ENCODE data around the gene SRXN1.

DNA sequence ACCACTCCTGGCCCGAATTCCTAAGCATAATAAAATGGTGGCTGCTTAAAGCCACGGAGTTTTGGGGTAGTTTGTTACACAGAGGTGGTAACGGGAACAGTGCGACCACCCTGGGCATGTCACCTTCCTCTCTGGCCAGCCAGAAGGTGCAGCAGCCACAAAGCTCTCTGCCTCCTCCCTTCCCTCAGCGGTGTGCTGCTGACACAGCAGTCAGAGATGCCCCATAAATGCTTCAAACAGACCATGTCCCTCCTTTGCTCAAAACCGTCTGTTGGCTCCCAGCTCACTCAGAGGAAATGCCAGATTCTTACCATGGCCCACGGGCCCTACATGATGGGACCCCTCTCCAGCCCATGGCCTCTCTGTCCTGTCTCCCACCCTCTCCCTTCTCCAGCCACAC is 30.8 kb downstream of the SRXN1 start:
- TF ChIP-seq SUZ12 (IDR thresholded peaks at IDR 0.05) = no peak
- TF ChIP-seq L3MBTL2 (conservative IDR thresholded peaks at IDR 0.05) = no peak
- TF ChIP-seq FOXA1 (IDR thresholded peaks at IDR 0.05) = no peak
- TF ChIP-seq NFRKB (IDR thresholded peaks at IDR 0.05) = no peak
- no peak for TF ChIP-seq CTBP1 (IDR thresholded peaks at IDR 0.05; ENCODE audit: borderline replicate concordance)
- TF ChIP-seq ZNF384 (IDR thresholded peaks at IDR 0.05) = no peak
- no peak for TF ChIP-seq SP1 (IDR thresholded peaks at IDR 0.05)
- TF ChIP-seq ELF4 (IDR thresholded peaks at IDR 0.05) = no peak

Data from HEK293T (cell line).